Osteocyte (in vitro differentiated cells): Measurements from ENCODE around the gene PPY. TPM values are rescaled to one million over a fixed set of nuclear protein-coding genes. Genes with fewer than 3 reads are reported as not detected.

ENCODE experiments used
- DNase-seq: peaks from one replicate; pipeline ENCODE4 v3.0.0; 2021; ENCODE audit warnings: mixed read lengths; ENCODE audit not compliant: unreplicated experiment; ENCODE audit errors: extremely low spot score
- H3K27ac Mint-ChIP-seq: one replicate; pipeline ENCODE4 v1.8.0; 2021; ENCODE audit warnings: mild to moderate bottlenecking, mixed read lengths; ENCODE audit not compliant: unreplicated experiment
- H3K27me3 Mint-ChIP-seq: one replicate; pipeline ENCODE4 v1.8.0; 2021; ENCODE audit warnings: mixed read lengths; ENCODE audit not compliant: unreplicated experiment
- H3K36me3 Mint-ChIP-seq: one replicate; pipeline ENCODE4 v1.8.0; 2021; ENCODE audit warnings: mixed read lengths; ENCODE audit not compliant: unreplicated experiment
- H3K4me1 Mint-ChIP-seq: one replicate; pipeline ENCODE4 v1.8.0; 2021; ENCODE audit warnings: mixed read lengths; ENCODE audit not compliant: unreplicated experiment
- H3K4me3 Mint-ChIP-seq: one replicate; pipeline ENCODE4 v1.8.0; 2021; ENCODE audit warnings: mild to moderate bottlenecking, moderate library complexity, mixed read lengths; ENCODE audit not compliant: unreplicated experiment
- H3K9me3 Mint-ChIP-seq: one replicate; pipeline ENCODE4 v1.8.0; 2021; ENCODE audit warnings: mixed read lengths; ENCODE audit not compliant: unreplicated experiment
- total RNA-seq: library from RNA; stranded (reverse); gene quantifications from 2 replicates; pipeline ENCODE4 v1.2.1, GENCODE V29; 2021
- TF ChIP-seq, protein P1 (sequence below): fragments of 200-600 bp; sonication (generic); IDR thresholded peaks from 2 replicates; pipeline ENCODE4 v1.5.0; 2021; ENCODE audit warnings: antibody characterized with exemption, mild to moderate bottlenecking, moderate library complexity

PPY gene
- total RNA-seq, 1 donor from 2014 or later, result not detected

GRCh38 chr17:43907425-43907981 is 34.8 kb downstream of the PPY start, which contains the start of gene MPP2:
MPP2 (minus strand) TSS chr17:43907536; CDS start chr17:43904460, 3,076 bp downstream.
- H3K27ac Mint-ChIP-seq, result peak within 1 kb of the TSS; percentile 69
- peaks cover 2% of the 10 kb centered on the region for H3K36me3 Mint-ChIP-seq
- H3K9me3 Mint-ChIP-seq, result no peaks in the 10 kb centered on the region
- peaks cover 6% of the 10 kb centered on the region for H3K27me3 Mint-ChIP-seq
- H3K4me1 Mint-ChIP-seq, result peaks cover 16% of the 10 kb centered on the region
- peak within 1 kb of the TSS; percentile 79 for H3K4me3 Mint-ChIP-seq
- TF ChIP-seq, protein P1, sequence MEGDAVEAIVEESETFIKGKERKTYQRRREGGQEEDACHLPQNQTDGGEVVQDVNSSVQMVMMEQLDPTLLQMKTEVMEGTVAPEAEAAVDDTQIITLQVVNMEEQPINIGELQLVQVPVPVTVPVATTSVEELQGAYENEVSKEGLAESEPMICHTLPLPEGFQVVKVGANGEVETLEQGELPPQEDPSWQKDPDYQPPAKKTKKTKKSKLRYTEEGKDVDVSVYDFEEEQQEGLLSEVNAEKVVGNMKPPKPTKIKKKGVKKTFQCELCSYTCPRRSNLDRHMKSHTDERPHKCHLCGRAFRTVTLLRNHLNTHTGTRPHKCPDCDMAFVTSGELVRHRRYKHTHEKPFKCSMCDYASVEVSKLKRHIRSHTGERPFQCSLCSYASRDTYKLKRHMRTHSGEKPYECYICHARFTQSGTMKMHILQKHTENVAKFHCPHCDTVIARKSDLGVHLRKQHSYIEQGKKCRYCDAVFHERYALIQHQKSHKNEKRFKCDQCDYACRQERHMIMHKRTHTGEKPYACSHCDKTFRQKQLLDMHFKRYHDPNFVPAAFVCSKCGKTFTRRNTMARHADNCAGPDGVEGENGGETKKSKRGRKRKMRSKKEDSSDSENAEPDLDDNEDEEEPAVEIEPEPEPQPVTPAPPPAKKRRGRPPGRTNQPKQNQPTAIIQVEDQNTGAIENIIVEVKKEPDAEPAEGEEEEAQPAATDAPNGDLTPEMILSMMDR, result peak; percentile 40
- DNase-seq, result peak; percentile 90

DNA sequence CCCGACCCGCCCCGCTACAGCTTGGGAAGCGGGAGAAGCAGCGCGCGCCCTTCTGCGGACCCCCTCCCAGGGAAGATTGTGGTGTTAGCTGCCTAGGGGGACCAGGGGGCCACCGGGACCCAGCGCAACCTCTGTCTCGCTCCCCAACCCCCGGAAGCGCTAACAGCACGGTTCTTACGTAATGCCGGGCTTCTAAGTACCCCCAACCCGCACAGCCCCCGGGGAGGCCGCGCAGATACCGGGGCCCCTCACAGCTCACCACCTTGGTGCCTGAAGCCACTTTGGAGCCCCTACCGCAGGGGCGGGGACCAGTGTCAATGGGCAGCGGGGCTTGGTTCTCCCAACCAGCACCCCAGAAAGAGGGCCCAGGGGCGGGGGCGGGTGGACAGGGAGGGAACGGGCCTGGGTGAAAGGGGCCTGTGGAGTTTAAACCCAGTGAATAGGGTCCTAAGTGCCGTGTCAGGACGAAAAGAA is 35.3 kb downstream of the PPY start:
- Mint-ChIP-seq H3K4me1 (peaks cover 16% of the 10 kb centered on the region), H3K4me3 (peak overlapping the region; percentile 79), H3K36me3 (peaks cover 2% of the 10 kb centered on the region), H3K27me3 (peaks cover 6% of the 10 kb centered on the region), H3K9me3 (no peaks in the 10 kb centered on the region), H3K27ac (no peak overlapping the region)
- no peak for DNase-seq
- TF ChIP-seq, protein P1, result no peak

GRCh38 chr17:43905985-43906852 is 36.1 kb downstream of the PPY start:
- Mint-ChIP-seq H3K27me3 (peaks cover 6% of the 10 kb centered on the region), H3K4me1 (peaks cover 18% of the 10 kb centered on the region), H3K9me3 (no peaks in the 10 kb centered on the region), H3K4me3 (peak overlapping the region; percentile 79), H3K36me3 (peaks cover 2% of the 10 kb centered on the region), H3K27ac (peak overlapping the region; percentile 65)
- no peak for DNase-seq
- TF ChIP-seq, protein P1, result no peak

GRCh38 chr17:43905400-43905984 is 36.8 kb downstream of the PPY start:
- H3K27ac Mint-ChIP-seq, result no peak overlapping the region
- DNase-seq, result no peak
- no peak overlapping the region for H3K4me3 Mint-ChIP-seq
- peaks cover 2% of the 10 kb centered on the region for H3K36me3 Mint-ChIP-seq
- H3K4me1 Mint-ChIP-seq, result peaks cover 25% of the 10 kb centered on the region
- H3K27me3 Mint-ChIP-seq, result peaks cover 6% of the 10 kb centered on the region
- no peaks in the 10 kb centered on the region for H3K9me3 Mint-ChIP-seq
- TF ChIP-seq, protein P1, result no peak
